Measurements from ENCODE around the gene MRAP2.

Gene MRAP2

GRCh38 chr6:84018453-84019061 is 15.0 kb upstream of the MRAP2 start:
- no peak for ATAC-seq
- TF ChIP-seq CSRNP3 (CRISPR knock-in tag; IDR thresholded peaks at IDR 0.05): no peak
- no peak for TF ChIP-seq ESRRG (CRISPR knock-in tag; IDR thresholded peaks at IDR 0.05)
- no peak for TF ChIP-seq RARB (CRISPR knock-in tag; IDR thresholded peaks at IDR 0.05)
- TF ChIP-seq SNAI2 (CRISPR knock-in tag; IDR thresholded peaks at IDR 0.05): no peak
- TF ChIP-seq ZFP30 (CRISPR knock-in tag; IDR thresholded peaks at IDR 0.05): no peak
- TF ChIP-seq ZC3H10 (CRISPR knock-in tag; IDR thresholded peaks at IDR 0.05): no peak
- TF ChIP-seq ZNF565 (CRISPR knock-in tag; conservative IDR thresholded peaks at IDR 0.05; ENCODE audit: low read depth): no peak

GRCh38 chr6:84019141-84019841 is 14.3 kb upstream of the MRAP2 start:
- no peak for TF ChIP-seq CSDC2 (CRISPR knock-in tag; IDR thresholded peaks at IDR 0.05)
- no peak for TF ChIP-seq RARB (CRISPR knock-in tag; IDR thresholded peaks at IDR 0.05)
- no peak for TF ChIP-seq POU6F1 (CRISPR knock-in tag; IDR thresholded peaks at IDR 0.05; ENCODE audit: borderline replicate concordance, low read depth)
- no peak for TF ChIP-seq SNAI2 (CRISPR knock-in tag; IDR thresholded peaks at IDR 0.05)
- no peak for TF ChIP-seq PPARA (CRISPR knock-in tag; IDR thresholded peaks at IDR 0.05; ENCODE audit: borderline replicate concordance)
- TF ChIP-seq ZNF70 (CRISPR knock-in tag; IDR thresholded peaks at IDR 0.05): no peak
- TF ChIP-seq ZFP3 (CRISPR knock-in tag; IDR thresholded peaks at IDR 0.05): no peak
- no peak for TF ChIP-seq ZNF8 (CRISPR knock-in tag; IDR thresholded peaks at IDR 0.05)
- no peak for TF ChIP-seq ARNTL (CRISPR knock-in tag; IDR thresholded peaks at IDR 0.05; ENCODE audit: borderline replicate concordance, low read depth)
- TF ChIP-seq PATZ1 (CRISPR knock-in tag; IDR thresholded peaks at IDR 0.05; ENCODE audit: borderline replicate concordance): no peak
- TF ChIP-seq TOX (CRISPR knock-in tag; IDR thresholded peaks at IDR 0.05; ENCODE audit: borderline replicate concordance): no peak
- TF ChIP-seq OSR1 (CRISPR knock-in tag; IDR thresholded peaks at IDR 0.05): no peak
- ATAC-seq: no peak

- TF ChIP-seq OSR1 (CRISPR knock-in tag; IDR thresholded peaks at IDR 0.05) (no peak), ARNTL (CRISPR knock-in tag; IDR thresholded peaks at IDR 0.05; ENCODE audit: borderline replicate concordance, low read depth) (no peak), ZFP3 (CRISPR knock-in tag; IDR thresholded peaks at IDR 0.05) (no peak), PATZ1 (CRISPR knock-in tag; IDR thresholded peaks at IDR 0.05; ENCODE audit: borderline replicate concordance) (no peak), ISL1 (CRISPR knock-in tag; IDR thresholded peaks at IDR 0.05) (no peak), ZFP30 (CRISPR knock-in tag; IDR thresholded peaks at IDR 0.05) (no peak), BACH2 (CRISPR knock-in tag; IDR thresholded peaks at IDR 0.05; ENCODE audit: borderline replicate concordance) (no peak), GLIS3 (CRISPR knock-in tag; IDR thresholded peaks at IDR 0.05) (no peak), CSDC2 (CRISPR knock-in tag; IDR thresholded peaks at IDR 0.05) (no peak), SNAI2 (CRISPR knock-in tag; IDR thresholded peaks at IDR 0.05) (no peak), ZC3H10 (CRISPR knock-in tag; IDR thresholded peaks at IDR 0.05) (no peak), POU6F1 (CRISPR knock-in tag; IDR thresholded peaks at IDR 0.05; ENCODE audit: borderline replicate concordance, low read depth) (no peak), PPARA (CRISPR knock-in tag; IDR thresholded peaks at IDR 0.05; ENCODE audit: borderline replicate concordance) (no peak)
- no peak for ATAC-seq
Observed at GRCh38 chr6:84019842-84020211, 13.7 kb upstream of the MRAP2 start.

Measured in SK-N-SH treated with all-trans-retinoic acid at 6 μM for 48 hours (cell line).